ENCODE data around the gene FARSB.

- TF ChIP-seq EZH2 (IDR thresholded peaks at IDR 0.05; ENCODE audit: insufficient read depth, poor library complexity, severe bottlenecking) (no peak), EZH2phosphoT487 (IDR thresholded peaks at IDR 0.05; ENCODE audit: insufficient read depth, low read depth) (no peak)
Observed at GRCh38 chr2:222671259-222672067, 15.6 kb upstream of the FARSB start, which contains the start of gene MOGAT1.
